Measurements from ENCODE around the gene NKD1.

Gene NKD1

DNA sequence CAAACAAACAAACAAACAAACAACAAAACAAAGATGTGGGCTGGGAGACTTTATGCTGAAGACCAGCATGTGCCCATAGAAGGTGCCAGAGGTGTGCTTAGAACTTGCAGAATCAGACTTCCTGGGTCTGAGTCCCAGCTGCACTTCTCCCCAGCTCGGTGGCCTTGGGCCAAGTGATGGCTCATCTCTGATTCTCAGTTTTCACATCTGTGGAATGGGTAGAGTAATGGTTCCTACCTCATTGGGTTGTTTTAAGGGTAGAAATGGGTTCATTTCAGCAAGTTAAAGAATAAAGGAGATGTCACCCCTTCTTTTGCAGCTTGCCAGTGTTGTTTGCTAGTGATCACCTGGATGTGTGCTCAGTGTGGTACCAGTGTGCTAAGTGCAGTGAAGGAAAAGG lies 10.7 kb downstream of the NKD1 start:
- no peak for DNase-seq (ENCODE audit: low read depth)

DNA sequence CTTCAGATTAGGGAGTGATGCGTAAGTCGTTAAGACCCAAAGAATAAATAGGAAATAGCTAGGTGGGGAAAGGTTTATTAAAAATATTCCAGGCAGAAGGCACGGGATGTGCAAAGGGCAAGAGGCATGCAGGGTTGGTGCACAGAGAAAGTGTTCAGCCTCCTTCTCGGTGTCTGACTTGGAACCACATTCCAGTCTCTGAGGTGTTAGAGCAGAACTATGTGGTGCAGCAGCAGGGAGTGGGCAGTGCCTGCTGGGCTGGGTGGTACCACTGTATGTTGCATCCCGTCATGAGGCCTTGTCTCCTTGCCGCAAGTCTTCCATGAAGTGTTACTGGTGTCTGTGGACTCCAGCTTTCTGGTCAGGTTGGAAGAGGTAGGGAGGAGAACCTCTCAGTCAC lies 11.1 kb downstream of the NKD1 start:
- DNase-seq (ENCODE audit: low read depth): no peak

DNA sequence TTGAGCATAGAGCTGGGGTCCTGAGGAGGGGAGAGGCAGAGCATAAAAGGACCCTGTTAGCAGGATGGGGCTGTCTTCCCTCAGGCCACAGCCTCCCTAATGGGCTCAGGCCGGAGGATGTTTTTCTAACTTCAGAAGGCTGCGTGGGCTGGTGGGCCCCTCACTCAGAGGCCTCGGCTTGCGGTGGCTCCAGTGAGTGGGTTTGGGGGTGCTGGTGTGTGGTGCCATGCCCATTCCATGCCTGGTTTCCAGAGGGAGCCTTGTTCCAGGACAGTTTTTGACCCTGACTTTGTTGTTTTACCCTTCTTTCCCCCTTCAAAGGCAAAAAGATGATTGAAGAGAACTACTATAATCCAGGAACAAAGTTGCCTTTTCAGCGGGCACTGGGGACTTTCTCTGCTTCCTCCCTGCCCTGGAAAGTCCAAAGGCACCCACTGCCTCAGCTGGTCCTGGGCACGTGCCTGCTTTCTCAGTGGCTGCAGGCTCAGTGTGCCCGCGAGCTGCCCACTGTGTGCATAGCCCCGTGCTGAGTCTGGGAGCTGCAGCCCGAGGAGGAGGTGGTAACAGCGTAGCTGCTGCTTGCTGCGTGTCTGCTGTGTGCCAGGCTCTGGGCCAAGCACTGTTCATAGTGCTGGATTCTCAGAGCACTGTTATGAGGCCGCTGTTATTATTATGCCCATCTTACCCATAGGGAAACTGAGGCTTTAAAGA lies 11.8 kb downstream of the NKD1 start:
- DNase-seq (ENCODE audit: low read depth): no peak

DNA sequence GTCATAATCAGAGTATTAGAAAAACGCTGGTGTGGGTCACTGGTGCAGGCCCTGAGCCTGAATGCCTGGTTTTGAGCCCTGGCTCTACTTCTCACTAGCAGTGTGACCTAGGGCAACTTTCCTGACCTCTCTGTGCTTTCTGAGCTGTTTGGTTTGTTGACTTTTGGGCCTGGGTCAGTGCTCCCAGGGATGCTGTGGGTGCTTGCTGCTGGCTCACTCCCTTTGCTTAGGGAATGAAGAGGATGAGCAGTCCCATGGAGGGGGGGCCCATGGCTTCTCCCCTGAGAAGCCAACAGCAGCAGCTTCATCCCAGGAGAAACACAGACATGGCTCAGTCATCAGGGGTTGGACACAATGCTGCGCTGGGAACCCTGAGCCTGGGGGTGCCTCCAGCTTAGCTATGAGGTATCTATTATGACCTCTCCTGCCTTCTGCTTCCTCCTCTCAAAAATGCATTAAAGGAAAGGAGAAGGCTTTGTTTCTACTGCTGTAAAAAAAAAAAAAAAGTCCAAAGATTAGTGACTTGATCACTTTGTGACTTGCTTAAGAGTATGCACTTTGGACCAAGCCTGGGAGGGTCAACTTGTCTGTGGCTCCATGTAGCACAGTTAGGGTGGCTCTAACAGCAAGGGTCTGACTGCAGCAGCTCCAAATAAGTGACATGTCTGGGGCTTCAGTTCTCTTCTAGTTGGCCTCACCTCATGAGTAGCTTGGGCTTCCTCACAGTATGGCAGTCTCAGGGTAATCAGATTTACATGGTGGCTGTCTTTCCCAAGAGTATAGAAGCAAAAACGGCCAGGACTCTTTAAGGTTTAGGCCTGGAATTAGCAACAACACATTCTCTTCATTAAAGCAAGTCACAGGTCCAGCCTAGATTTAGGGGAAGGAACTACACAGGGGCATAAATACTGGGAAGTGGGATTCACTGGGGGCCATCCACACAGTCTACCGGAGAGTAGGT lies 13.0 kb downstream of the NKD1 start:
- no peak for DNase-seq (ENCODE audit: low read depth)

DNA sequence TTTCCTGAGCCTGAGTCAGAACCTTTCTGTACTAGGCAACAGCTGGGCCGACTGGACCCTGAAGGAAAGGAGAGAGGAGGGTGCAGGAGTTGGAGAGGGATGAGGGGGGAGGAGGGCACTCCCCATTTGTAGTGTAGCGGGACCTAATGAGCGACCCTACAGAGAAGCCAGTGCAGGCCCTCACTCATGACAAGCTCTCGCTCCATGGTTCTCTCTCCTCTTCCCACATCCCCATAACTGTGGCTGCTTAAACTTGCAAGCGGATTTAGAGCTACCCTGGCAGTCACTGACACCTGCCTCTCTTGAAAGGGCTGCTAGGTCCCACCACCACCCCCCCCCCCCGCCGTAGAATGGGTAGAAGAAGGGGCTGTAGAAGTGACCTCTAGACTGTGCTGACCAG lies 14.5 kb downstream of the NKD1 start:
- DNase-seq (ENCODE audit: low read depth): no peak

DNA sequence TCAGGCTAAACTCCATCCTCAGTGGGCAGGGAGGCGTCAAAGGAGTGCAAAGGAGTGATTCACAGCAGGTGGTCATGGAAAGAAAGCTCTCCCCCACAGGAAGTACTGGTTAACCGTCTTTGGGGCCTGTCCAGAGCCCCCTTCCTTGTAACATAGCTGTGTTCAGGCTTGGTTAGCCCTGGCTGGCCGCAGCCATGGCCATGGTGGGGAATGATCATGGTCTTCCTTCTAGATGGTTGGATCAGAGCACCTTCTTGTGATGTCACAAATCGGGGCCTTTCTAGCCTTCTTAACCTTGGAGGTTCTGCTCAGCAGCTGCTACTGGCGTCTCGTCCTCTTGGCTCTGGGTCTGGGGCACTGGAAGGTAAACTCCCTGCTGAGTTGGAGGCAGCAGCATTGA lies 15.8 kb downstream of the NKD1 start:
- DNase-seq (ENCODE audit: low read depth): no peak

DNA sequence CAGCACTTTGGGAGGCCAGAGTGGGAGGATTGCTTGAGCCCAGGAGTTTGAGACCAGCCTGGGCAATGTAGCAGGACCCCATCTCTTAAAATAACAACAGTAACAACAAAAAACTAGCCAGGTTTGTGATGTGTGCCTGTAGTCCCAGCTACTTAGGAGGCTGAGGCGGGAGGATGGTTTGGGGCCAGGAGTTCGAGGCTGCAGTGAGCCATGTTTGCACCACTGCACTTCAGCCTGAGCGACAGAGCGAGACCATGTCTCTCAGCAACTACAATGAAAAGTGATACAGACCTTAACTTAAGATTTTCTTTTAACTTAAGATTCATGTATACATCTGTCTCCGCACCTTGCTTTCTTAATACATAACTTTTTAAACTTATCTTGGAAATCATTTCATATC lies 17.2 kb downstream of the NKD1 start:
- no peak for DNase-seq (ENCODE audit: low read depth)

DNA sequence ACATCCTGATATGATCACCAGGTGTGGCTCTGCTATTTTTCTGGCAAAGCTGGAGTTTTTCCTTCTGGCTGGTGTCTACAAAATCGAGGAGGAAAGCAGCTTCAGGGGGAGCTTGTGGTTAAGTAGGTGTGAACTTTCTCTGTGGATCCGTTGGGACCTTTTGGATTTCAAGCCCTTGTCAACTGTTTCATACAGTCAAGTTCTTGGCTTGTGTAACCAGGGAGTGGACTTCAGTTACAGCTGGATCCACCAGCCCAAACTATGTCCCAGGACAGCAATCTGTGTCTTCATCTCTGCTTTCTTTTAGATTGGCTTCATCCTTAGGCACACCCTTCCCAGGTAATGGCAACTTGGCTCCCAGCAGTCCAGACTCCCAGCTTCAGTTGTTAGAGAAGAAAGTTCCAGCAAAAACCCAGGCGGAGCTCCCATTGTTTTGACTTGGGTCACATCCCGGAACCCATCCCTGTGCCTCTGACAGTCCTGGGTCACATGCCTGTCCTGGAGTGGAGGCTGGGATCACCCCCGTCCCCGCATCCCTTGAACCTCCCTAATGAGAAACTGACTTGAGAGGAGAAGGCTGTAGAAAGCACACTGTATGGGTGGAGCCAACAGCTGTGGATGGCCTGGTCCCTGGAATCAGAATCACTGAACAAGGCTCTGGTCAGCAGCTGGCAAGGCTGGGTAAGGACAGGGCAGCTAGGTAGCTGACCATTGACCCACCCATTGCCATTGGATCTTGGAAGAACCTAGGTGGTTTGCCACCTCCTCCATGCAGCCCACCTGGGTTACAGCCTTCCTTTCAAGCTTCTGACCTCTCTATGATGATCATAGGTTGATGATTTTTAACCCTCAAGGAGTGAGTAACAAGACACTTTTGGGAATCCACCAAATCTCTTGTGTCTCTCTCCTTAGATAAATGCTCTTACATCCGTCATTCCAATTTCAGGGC lies 18.1 kb downstream of the NKD1 start:
- DNase-seq (ENCODE audit: low read depth): no peak

DNA sequence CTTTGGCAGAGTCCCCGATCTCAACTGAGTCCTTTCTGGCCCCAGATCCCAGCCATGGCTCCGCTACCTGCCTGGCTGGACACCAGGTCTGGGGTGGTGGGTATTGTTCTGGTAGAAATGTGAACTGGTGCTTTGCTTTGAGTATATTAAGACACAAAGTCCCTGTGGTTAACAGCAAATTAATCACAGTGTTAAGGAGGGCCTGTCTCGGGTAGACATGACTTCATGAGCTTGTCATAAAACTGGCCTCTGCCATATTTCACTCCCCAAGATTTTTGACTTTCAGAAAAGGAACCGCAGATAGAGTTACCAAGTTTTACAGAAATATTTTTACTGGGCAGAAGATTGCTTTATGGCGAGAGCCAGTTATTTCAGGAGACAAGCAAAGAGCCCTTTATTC lies 19.5 kb downstream of the NKD1 start:
- DNase-seq (ENCODE audit: low read depth): no peak

DNA sequence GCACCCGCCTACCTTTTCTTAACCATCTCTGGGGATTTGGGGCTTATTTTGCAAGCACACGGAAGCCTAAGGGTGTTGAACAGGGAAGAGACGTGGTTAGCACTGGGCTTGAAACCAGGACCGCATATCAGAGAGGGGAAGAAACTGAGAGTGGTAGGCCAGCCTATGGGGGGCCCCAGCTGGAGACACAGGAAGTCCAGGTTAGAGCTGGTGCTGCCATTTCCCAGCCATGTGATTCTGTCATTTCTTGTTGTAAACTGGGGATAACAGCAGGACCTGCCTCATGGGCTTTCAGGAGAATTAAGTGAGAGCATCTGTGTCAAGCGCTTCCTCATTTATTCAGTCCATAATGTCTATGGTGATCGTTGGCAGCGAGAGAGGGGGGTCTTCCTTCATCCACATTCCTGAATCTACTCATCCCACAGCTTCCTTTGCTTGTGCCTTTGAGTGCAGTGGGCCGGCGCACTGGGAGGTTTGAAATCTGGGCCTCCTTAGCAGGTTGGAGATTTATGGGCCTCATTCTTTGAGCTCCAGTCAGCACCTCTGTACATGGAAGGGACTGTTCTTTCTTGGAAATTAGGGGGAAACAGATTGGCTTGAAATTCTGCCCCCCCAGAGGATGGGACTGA lies 20.1 kb downstream of the NKD1 start:
- DNase-seq (ENCODE audit: low read depth): no peak

DNA sequence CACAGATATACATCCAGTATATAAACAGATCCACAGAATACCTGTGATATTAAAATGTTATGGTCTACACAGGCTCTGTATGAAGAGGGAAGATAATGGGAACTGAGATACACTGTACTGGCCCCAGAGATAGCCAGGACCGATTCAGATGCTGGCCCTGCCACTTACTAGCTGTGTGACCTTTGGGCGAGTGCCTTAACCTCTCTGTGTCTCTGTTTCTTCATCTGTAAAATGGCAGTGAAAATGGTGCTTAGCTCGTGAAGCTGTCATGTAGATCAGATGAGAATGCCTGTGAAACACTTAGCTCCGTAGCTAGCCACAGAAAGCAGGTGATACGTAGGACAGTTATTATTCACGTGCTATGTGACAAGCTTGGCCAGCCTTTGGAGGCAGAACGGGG lies 22.2 kb downstream of the NKD1 start:
- DNase-seq (ENCODE audit: low read depth): no peak

DNA sequence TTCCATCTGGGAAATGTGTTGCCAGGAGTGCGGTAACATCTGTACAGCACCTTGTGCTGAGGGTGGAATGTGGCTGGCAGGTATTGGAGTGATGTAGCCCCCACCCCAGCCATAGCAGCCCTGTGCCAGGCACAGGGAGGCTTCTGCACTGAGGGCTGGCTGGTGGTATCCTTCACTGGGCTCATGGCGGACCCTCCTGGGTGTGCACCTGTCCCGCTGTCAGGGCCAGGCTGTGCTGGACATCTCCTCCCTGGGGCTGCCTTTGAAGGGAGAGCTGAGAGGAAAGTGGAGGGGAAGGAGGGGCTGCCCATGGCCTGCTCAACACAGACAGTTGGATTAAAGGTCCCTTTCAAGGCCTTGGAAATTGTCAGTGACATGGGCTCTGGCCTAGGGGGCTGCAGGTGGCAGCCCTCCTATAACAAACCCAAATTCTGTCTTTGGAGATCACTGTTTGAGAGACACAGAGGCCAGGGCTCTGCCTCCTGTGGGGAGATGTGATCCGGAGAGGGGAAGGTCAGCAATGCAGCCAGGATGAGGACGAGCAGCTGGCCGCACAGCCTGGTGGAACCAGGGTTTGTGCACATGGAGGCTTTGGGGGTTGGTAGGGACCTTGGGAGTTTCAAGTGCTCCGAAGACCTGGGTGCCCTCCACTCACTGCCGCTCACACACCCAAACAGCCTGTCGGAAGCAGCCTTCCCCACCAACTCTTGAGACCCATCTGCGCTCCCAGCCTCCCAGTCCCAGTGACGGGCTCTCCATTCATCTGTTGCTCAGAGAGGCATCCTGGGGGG lies 22.8 kb downstream of the NKD1 start:
- no peak for DNase-seq (ENCODE audit: low read depth)

DNA sequence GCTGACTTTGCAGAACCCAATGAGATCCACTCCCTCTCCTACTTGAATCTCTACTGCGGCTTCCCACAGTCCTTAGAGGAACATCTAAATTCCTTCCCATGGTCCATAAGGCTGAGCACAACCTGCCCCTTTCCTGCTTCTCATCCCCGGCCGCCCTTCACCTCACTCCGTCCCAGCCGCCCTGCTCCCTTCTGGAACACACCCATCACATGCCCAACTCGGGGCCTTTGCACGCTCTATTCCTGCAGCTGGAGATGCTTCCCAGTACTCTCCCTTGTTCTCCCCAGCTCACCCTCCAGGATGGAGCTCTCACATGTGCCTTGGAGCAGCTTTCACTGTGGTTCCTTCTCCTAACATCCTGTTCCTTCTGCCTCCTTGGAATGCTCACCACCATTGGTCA lies 23.6 kb downstream of the NKD1 start:
- DNase-seq (ENCODE audit: low read depth): no peak

DNA sequence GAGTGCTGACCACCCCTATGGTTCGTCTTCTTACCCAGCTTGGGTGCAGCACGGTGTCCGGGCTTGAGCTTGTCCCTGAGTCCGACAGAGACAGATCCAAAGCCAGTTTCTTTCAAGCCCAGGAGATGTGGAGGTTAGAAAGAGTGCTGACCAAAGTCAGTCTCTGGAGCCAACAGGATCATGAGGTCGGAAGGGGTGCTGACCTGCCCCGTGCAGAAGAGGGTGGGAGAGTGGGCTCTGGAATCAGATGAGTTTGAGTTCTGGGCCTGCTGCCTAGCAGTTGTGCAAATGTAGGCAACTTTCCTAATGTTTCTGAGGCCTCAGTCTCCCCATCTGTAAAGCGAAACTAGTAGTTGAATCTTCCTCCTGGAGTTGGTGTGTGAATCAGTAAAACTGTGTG lies 24.5 kb downstream of the NKD1 start:
- no peak for DNase-seq (ENCODE audit: low read depth)

DNA sequence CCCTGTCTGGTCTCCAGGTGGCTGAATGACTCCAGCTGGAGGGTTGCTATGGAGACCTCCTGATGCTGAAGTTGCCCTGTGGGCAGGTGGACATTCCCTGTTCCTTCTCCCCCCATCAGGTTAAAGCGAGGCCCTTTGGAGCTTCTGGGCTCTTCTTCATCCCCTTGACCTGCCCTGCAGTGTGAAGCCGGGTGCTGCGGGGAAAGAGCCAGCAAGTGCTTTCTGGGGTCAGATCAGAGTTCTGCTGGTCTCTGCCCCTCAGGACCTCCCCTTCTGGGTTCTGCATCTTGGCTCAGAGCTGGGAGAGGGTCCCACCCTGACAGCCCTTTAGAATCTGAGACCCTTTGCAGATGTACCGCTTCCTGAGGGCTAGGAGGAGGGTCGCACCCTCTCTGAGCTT lies 25.1 kb downstream of the NKD1 start:
- no peak for DNase-seq (ENCODE audit: low read depth)

DNA sequence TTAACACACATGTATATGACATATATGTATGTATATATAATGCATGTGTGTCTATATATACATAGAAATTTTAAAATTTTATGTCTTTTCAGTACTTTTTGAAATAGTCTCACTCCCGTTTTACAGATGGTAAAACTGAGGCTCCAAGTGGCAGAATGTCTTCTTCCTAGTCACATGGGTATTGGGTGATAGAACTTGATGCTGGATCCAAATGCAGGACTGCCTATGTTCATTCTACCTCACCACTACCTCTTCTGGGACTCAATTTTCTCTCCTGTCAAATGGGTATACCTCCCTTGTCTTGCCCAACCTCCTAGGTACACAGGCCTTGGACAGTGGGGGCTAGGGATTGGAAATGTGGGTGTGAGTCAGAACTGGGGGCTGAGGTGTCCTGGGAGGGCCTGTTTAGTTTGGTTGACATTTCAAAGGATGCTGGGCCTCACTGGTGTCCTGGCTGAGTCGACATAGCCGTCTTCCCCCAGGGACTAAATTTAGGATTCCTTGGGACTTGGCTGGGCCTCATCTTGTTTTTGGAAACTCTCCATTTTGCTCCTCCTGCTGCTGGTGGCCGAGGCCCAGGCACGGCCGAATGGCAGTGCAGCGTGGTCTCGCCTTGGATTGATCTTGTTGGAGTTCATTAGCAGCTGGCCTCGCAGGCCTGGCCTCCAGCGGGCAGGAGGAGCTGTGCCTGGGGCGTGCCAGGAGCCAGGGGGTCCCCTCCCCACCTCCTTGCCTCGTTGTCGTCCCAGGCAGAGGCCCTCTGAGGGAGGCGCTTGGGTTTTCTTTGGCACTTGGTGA lies 25.9 kb downstream of the NKD1 start:
- no peak for DNase-seq (ENCODE audit: low read depth)

DNA sequence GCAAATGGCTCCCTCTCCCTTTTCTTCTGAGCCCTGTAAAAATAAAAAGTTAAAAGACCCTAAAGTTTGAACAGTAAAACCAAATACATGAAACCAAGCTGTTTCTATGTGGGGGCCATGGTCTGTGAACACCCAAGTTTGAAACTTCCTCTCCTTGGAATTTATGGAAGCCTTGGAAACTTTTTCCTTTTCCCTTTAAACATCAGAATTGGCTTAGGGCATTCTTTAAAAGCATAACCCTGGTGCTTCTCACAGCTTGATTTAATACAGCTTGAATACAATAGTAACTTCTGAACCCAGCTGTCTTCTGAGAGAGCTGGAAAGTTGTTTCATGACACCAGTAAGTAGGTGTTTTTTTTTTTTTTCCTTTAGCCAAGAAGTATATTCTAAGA lies 26.5 kb downstream of the NKD1 start:
- DNase-seq (ENCODE audit: low read depth): no peak

DNA sequence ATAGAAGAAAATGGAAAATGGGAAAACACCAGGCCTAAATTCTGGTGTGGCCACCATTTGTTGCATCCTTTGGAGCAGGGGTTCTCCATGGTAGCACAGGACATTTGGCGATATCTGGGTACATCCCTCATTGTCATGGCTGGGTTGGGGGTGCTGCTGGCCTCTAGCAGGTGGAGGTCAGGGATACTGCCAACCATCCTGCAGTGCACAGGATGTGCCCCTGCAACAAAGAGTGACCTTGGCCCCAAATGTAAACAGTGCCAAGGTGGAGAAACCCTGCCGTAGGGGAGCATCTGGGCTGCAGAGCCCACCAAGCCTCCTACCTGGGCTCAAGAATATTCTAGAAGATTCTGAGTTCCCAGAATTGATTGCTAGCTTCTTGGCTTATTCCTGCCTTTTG lies 27.5 kb downstream of the NKD1 start:
- no peak for DNase-seq (ENCODE audit: low read depth)

DNA sequence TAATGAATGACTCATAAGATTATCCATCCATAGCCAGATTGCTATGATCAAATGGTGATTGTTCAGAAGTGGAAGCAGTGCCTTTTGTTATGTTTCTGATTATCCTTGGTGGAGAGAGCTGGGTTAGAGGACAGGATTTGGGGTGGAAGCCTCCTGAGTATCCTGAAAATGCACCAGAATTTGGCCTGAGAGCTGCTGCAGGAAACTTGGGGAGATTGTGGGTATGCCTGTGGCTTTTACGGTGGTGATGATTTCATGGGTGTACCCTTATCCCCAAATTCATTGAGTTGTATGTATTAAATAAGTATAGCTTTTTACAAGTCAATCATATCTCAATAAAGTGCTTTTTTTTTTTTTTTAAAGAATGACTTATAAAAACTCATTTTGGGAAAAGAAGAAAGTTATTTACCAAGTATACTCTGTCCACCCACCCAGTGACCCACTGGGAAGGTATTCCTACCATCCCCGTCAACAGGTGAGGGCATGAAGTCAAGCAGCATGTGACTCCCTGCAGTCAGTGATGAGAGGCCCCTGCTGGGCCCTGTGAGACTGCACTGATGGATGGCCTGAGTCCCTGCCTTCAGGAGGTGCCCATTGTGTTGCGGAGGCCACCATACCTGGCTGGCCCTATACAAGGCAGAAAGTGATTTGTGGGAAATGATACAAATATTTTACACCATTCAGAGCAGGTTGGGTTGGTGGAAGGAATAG lies 28.4 kb downstream of the NKD1 start:
- DNase-seq (ENCODE audit: low read depth): no peak

DNA sequence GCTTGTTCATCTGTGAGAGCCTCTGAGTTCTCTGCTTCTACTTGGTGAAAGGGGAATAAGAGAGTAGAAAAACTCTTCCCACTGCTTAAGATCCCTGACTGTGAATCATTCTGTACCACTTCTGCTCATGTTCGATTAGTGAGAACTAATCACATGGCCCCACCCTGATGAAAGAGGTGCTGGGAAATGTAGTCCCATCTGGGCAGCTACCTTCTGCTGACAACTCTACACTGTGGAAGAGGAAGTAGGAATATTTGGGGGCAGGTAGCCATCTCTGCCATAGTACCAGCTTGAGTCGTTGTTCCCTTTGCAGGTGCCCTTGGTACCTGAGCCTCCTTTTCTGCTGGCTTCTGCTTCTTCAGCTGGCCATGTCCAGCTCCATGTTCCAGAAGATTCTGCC lies 29.9 kb downstream of the NKD1 start:
- DNase-seq (ENCODE audit: low read depth): no peak

Measured in stimulated activated CD8-positive, alpha-beta memory T cell treated with anti-CD3 and anti-CD28 coated beads, Interleukin-12 subunit alpha, Interleukin-12 subunit beta, amount 100 ng/mL, for 4 hours (primary cell).